HG03520 (cell line): ENCODE measurements around the gene B3GALNT2.

Source experiments
- ATAC-seq: cut with Tn5 transposase; IDR thresholded peaks from one replicate; pipeline ENCODE4 v1.9.1; 2021; ENCODE audit warnings: mild to moderate bottlenecking, moderate library complexity; ENCODE audit not compliant: unreplicated experiment

B3GALNT2 gene

DNA sequence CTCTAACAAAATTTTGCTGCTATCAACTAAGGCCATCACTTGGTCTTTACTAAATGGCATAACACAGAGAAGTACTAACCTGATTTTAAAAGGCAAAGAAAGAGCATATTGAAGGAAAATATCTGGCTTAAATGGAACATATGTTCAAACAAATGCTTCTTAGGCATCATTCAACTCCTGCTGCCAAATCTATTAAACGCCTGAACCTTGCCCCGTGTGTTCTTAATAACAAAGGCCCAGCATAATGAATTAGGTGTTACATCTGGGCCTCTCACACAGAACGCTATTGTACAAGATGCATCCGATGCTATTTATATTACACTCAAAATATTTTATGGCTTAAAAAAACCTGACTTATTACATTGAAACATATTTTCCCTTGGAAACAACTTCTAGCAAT lies 48.4 kb downstream of the B3GALNT2 start:
- ATAC-seq: no peak

GRCh38 chr1:235455097-235455496 lies 49.2 kb downstream of the B3GALNT2 start:
- no peak for ATAC-seq

- ATAC-seq: no peak
These were observed 50.2 kb downstream of the B3GALNT2 start for GRCh38 chr1:235454021-235454420.

DNA sequence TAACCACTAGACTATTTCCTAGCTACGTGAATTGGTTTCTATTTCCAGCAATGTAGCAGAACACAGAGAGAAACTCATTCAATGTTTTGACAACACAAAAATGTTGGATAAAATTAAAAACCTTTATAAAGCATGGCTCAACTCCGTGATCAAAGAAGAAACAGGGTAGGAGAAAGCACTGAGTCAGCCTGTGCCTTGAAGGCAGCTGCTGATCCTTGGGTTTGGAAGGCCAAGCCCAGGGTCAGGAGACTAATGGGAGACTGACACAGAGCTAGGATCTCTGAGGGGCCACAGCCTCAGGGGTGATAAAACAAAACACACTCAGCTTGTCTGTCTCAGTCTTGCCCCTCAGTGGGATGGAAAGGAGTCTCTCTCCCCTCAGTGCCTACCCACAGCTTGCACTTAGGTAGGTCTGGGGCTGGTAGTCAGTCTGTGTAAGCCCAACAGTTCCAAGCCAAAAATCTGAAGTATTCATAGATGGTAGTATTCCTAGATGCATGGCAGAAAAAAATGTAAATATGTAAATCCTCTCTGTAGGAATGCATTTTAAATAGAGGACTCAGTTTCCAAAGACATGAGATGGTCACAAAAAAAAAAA lies 53.3 kb downstream of the B3GALNT2 start:
- ATAC-seq: no peak

- ATAC-seq: no peak
These were observed 53.8 kb downstream of the B3GALNT2 start for GRCh38 chr1:235450433-235450832.

DNA sequence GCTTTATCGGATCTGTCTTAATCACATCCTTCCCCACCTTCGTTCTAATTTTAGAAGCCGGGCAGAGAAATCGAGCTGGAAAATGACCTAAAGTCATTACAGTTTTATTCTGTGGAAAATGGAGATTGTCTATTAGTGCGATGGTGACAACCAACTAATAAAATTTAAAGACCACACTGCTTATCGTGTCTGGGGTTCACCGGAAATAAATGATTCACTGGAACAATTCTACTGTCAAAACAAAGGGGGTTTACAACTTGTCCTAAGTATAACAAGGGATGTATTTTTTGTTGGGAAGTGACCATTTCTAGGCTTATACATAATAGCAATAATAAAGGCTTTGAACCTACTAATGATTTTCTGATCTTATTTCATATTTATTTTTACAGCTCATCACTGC lies 55.6 kb downstream of the B3GALNT2 start:
- no peak for ATAC-seq

- no peak for ATAC-seq
These were observed 61.3 kb downstream of the B3GALNT2 start for GRCh38 chr1:235442788-235443429.

DNA sequence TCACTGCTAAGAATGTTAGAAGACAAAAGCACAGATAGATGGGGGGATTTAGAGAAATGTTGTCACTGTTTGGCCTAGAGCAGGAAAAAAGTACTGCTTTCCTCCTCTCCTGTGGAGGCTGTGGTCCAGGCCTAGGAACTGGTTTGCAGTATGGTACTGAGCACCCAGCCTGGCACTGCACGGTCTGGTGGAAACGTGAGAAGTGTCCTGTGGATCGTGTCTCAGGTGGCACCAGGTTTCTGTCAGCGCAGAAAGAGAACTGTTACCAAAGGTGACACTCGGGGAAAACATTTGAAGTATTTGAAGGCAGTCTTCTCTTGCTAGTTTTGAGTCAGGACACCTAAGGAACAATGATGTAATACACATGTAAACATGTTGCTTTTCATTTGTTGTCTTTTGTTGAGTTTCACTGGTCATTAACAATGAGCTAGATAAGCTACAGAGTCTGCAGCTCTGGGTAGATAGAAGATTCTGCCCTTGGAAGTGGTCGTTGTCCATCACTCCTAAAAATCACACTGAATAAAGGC lies 63.0 kb downstream of the B3GALNT2 start:
- ATAC-seq: no peak

- ATAC-seq: no peak
These were observed 70.3 kb downstream of the B3GALNT2 start for GRCh38 chr1:235434001-235434400.

DNA sequence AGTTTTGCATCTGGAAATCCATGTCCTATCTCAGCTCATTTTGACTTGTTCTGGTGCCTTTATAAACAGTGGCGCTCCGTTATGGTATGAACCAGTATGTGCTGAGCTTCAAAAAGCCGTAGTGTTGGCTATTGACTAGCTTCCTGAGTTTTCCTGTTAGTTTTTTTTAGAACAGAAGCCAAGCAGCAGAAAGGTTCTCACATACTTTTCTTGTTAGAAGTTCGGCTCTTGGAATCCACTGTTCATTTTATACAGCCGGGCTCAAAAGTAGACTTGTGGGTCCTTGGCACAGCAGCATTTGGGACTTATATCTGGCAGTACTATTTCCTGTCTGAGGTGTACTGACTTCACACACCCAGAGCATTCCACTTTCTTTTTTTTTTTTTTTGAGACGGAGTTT lies 73.3 kb downstream of the B3GALNT2 start:
- ATAC-seq: no peak

- no peak for ATAC-seq
These were observed 75.1 kb downstream of the B3GALNT2 start for GRCh38 chr1:235429143-235429542.

GRCh38 chr1:235427447-235427846 lies 76.8 kb downstream of the B3GALNT2 start:
- no peak for ATAC-seq

GRCh38 chr1:235426680-235427079 lies 77.6 kb downstream of the B3GALNT2 start:
- no peak for ATAC-seq

DNA sequence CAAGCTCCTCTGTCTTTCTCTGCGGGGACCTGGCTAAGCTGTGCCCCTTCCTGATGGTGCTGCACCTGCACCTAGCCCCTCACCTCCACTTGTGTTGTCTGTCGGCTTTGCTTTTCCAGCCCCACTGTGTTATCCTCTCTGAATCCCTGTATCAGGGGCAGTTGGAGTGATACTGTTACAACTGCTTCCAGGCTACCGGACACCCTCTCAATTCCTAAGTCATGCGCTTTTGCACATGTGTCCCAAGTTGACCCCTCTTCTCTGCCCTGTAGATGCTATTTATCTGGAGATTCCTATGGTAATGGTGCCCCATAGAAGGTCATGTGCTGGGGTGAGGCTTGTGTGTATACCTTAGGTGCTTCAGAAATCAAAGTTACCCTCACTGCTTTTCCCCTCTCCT lies 78.1 kb downstream of the B3GALNT2 start:
- ATAC-seq: no peak

DNA sequence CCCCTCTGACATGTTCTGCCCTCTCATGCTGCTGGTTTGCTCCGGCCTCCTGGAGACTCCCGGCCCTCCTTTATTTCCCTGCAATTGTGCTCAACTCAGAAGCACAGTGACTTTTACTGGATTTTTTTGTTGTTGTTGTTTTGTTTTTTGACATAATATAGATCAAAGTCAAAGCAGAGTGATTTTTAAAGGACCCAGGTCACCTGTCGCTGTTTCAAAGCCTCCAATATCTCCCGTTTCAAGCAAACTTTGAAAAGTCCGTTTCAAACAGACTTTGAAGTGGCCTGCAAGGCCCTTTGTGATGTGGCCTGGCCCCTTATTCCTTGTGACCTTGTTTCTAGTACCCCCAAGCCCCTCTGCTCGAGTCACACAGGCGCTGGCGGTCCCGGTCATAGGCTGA lies 78.9 kb downstream of the B3GALNT2 start:
- no peak for ATAC-seq

GRCh38 chr1:235424092-235424491 lies 80.2 kb downstream of the B3GALNT2 start:
- ATAC-seq: no peak

GRCh38 chr1:235423214-235423652 lies 81.0 kb downstream of the B3GALNT2 start:
- ATAC-seq: no peak

DNA sequence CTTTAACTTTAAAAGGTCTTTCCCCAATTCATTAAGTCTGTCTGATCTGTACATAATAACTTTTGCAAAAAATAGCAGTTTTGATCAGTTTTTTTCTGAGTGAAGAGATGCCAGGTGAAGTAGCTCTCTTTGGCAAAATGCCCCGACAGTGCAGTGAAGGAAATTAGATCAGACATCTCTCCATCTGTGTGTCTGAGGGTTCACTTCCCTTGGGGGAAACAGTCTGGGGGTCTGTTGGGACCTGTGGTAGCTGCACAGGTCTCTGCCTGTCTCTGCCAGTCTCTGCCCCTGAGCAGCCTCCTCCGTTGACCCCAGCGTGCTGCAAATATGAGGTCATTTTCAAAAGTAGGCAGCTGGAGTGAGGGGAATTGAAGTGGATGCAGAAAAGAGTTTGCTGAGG lies 82.5 kb downstream of the B3GALNT2 start:
- no peak for ATAC-seq

DNA sequence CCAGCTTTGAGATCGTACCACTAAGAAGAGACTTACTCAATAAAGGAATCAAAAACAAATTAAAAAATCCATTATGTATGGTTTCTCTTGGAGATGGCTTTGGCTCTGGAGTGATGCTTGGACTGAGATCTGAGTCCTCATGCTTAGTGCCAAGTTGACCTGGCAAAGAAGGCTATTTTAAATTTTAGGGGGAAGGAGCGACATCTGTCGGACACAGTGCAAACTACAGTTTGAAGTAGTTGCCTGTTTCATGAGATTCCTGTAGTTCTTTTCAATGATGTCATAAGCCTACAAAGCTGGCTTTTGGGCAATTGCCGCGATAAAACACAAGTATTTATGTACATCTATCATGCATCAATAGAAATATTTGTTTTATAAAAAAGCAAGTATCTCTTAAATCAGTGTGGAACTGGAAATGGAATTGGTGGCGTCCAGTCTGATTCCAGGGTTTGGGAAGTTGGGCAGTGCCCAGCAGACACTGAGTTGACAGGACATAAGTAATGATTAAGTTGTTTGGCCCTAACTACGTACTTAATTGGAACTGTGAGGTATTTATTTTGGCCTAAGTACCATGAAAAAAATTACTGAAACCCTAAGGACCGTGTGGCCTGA lies 87.1 kb downstream of the B3GALNT2 start:
- ATAC-seq: no peak

DNA sequence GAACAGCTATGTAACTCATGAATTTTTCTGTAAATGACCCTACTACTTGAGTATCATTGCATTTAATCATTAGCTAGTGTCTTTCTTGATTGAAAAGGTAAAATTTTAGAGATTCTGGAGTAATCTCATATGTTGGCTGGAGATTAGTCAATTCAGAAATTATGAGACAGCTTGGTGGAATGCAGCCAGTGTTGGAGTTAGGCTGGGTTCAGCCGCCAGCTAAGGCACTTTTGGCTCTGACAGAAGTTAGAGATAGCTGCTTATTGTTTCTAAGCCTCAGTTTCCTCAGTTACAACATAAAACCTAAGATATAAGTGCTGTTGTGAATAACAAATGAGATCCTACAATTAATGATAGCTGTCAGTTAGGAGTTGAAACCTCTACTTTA lies 87.6 kb downstream of the B3GALNT2 start:
- ATAC-seq: no peak

- peak; percentile 69 for ATAC-seq
These were observed 89.0 kb downstream of the B3GALNT2 start for GRCh38 chr1:235415008-235415904.
